Upper lobe of right lung (tissue), 1 donor: ENCODE measurements around the gene MMP13. TPM values are rescaled to one million over a fixed set of nuclear protein-coding genes. Genes with fewer than 3 reads are reported as not detected.

Experiments used
- ATAC-seq: fragments of 200-7000 bp; cut with Tn5 transposase; one replicate; pipeline ENCODE4 v1.9.1; 2020; ENCODE audit warnings: mild to moderate bottlenecking, moderate library complexity
- DNase-seq: peaks from one replicate; pipeline ENCODE4 v3.0.0-alpha.2; 2020
- H3K27ac ChIP-seq: fragments of 200-600 bp; one replicate; pipeline ENCODE4 v1.8.0; 2022
- H3K27me3 ChIP-seq: fragments of 200-600 bp; one replicate; pipeline ENCODE4 v1.8.0; 2022; ENCODE audit warnings: mild to moderate bottlenecking
- H3K36me3 ChIP-seq: fragments of 200-600 bp; one replicate; pipeline ENCODE4 v1.8.0; 2022
- H3K4me1 ChIP-seq: fragments of 200-600 bp; one replicate; pipeline ENCODE4 v1.8.0; 2022
- H3K4me3 ChIP-seq: fragments of 200-600 bp; one replicate; pipeline ENCODE4 v1.8.0; 2022; ENCODE audit warnings: mild to moderate bottlenecking
- H3K9me3 ChIP-seq: fragments of 200-600 bp; one replicate; pipeline ENCODE4 v1.8.0; 2022
- CTCF ChIP-seq: fragments of 200-600 bp; IDR thresholded peaks from one replicate; pipeline ENCODE4 v1.8.0; 2022; ENCODE audit warnings: antibody characterized with exemption
- intact Hi-C: fragments of 100-400 bp; cut with DNase I; formaldehyde crosslinking; loops from one replicate; pipeline ENCODE4 v1.11.0; 2022
- total RNA-seq: library from RNA; stranded (reverse); fragmentation: NEBNext Ultra II Directional; extraction: Animal tissue kit (Norgen Biotek cat#: 25700); gene quantifications from one replicate; pipeline ENCODE4 v1.2.1, GENCODE V29; 2021
- donor health status: DM: no; HTN: yes; CAD: no; lungs with severe emphysema.

Gene MMP13
- total RNA-seq, 1 donor from 2014 or later: not detected

- no peaks in the 10 kb centered on the region for H3K4me1 ChIP-seq
- H3K4me3 ChIP-seq: no peak overlapping the region
- no peaks in the 10 kb centered on the region for H3K27me3 ChIP-seq
- DNase-seq (no peak), ATAC-seq (no peak)
- intact Hi-C loops: no loop called here
- TF ChIP-seq CTCF: no peak
- no peaks in the 10 kb centered on the region for H3K36me3 ChIP-seq
- H3K9me3 ChIP-seq: no peaks in the 10 kb centered on the region
- no peak overlapping the region for H3K27ac ChIP-seq
Measured at GRCh38 chr11:102934735-102935134, 20.8 kb downstream of the MMP13 start.

- ATAC-seq (peak; percentile 71), DNase-seq (no peak)
- no peak overlapping the region for H3K27ac ChIP-seq
- no peaks in the 10 kb centered on the region for H3K9me3 ChIP-seq
- intact Hi-C loops: no loop called here
- no peak for TF ChIP-seq CTCF
- no peaks in the 10 kb centered on the region for H3K27me3 ChIP-seq
- H3K4me3 ChIP-seq: no peak overlapping the region
- H3K36me3 ChIP-seq: no peaks in the 10 kb centered on the region
- no peaks in the 10 kb centered on the region for H3K4me1 ChIP-seq
Measured at GRCh38 chr11:102933627-102934026, 21.9 kb downstream of the MMP13 start.

GRCh38 chr11:102932678-102933077 is 22.9 kb downstream of the MMP13 start:
- intact Hi-C loops: no loop called here
- peak; percentile 31 for ATAC-seq

GRCh38 chr11:102930451-102930850 is 25.1 kb downstream of the MMP13 start:
- DNase-seq: no peak
- H3K4me3 ChIP-seq: no peak overlapping the region
- no peaks in the 10 kb centered on the region for H3K36me3 ChIP-seq
- no peak for TF ChIP-seq CTCF
- H3K27me3 ChIP-seq: no peaks in the 10 kb centered on the region
- H3K27ac ChIP-seq: no peak overlapping the region
- H3K9me3 ChIP-seq: no peaks in the 10 kb centered on the region
- ATAC-seq: no peak
- H3K4me1 ChIP-seq: peaks cover 12% of the 10 kb centered on the region
- intact Hi-C loops: no loop called here

More at GRCh38 chr11:102932678-102933077, 22.9 kb downstream of the MMP13 start:
- Histone ChIP-seq H3K27ac (no peak overlapping the region), H3K9me3 (no peaks in the 10 kb centered on the region), H3K27me3 (no peaks in the 10 kb centered on the region), H3K4me3 (no peak overlapping the region), H3K36me3 (no peaks in the 10 kb centered on the region), H3K4me1 (no peaks in the 10 kb centered on the region)
- TF ChIP-seq CTCF: no peak
- no peak for DNase-seq

- no peaks in the 10 kb centered on the region for H3K27me3 ChIP-seq
- no peak for DNase-seq
- no peaks in the 10 kb centered on the region for H3K36me3 ChIP-seq
- no peaks in the 10 kb centered on the region for H3K9me3 ChIP-seq
- TF ChIP-seq CTCF: no peak
- ATAC-seq: no peak
- H3K4me3 ChIP-seq: no peak overlapping the region
- intact Hi-C loops: no loop called here
- peaks cover 12% of the 10 kb centered on the region for H3K4me1 ChIP-seq
- H3K27ac ChIP-seq: no peak overlapping the region
Measured at GRCh38 chr11:102929972-102930371, 25.6 kb downstream of the MMP13 start.

GRCh38 chr11:102929166-102929565 is 26.4 kb downstream of the MMP13 start:
- Histone ChIP-seq H3K36me3 (no peaks in the 10 kb centered on the region), H3K27me3 (no peaks in the 10 kb centered on the region), H3K27ac (no peak overlapping the region), H3K9me3 (no peaks in the 10 kb centered on the region), H3K4me3 (no peak overlapping the region), H3K4me1 (peaks cover 12% of the 10 kb centered on the region)
- DNase-seq (no peak), ATAC-seq (no peak)
- intact Hi-C loops: no loop called here
- no peak for TF ChIP-seq CTCF
